Measurements from ENCODE around the gene SND1.

DNA sequence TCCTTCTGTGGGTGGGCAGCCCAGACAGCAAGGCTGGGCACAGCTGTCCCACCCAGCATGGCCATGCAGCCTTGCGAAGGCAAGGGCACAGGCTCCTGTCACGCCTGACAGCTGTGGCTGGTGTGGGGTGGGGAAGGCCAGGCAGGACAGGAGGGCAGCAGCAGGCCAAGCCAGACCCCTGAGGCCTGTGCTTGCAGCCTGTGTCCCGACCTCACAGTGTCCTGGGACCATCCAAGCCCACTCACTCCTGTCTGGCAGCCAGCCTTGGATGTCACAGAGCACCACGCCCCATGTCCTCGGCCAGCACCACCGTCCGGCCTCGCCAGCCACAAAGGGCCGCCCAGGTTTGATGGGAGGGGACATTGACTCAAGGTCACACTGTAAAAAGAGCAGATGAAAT is 464.7 kb downstream of the SND1 start:
- TF ChIP-seq, protein P1, sequence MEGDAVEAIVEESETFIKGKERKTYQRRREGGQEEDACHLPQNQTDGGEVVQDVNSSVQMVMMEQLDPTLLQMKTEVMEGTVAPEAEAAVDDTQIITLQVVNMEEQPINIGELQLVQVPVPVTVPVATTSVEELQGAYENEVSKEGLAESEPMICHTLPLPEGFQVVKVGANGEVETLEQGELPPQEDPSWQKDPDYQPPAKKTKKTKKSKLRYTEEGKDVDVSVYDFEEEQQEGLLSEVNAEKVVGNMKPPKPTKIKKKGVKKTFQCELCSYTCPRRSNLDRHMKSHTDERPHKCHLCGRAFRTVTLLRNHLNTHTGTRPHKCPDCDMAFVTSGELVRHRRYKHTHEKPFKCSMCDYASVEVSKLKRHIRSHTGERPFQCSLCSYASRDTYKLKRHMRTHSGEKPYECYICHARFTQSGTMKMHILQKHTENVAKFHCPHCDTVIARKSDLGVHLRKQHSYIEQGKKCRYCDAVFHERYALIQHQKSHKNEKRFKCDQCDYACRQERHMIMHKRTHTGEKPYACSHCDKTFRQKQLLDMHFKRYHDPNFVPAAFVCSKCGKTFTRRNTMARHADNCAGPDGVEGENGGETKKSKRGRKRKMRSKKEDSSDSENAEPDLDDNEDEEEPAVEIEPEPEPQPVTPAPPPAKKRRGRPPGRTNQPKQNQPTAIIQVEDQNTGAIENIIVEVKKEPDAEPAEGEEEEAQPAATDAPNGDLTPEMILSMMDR (conservative IDR thresholded peaks at IDR 0.05; ENCODE audit: low read depth, low read length) = no peak
- TF ChIP-seq POLR2A (IDR thresholded peaks at IDR 0.05; ENCODE audit: low read depth, low read length) (no peak), RCOR1 (IDR thresholded peaks at IDR 0.05; ENCODE audit: insufficient replicate concordance, low read length) (no peak), MXI1 (IDR thresholded peaks at IDR 0.05; ENCODE audit: borderline replicate concordance, low read depth, low read length) (no peak), RAD21 (IDR thresholded peaks at IDR 0.05; ENCODE audit: low read length) (no peak), CEBPB (IDR thresholded peaks at IDR 0.05; ENCODE audit: low read depth, low read length) (no peak), MAFK (IDR thresholded peaks at IDR 0.05; ENCODE audit: low read depth, low read length) (no peak), MAZ (IDR thresholded peaks at IDR 0.05; ENCODE audit: borderline replicate concordance, low read depth, low read length) (no peak), BHLHE40 (IDR thresholded peaks at IDR 0.05; ENCODE audit: low read depth, low read length) (no peak), CHD1 (IDR thresholded peaks at IDR 0.05; ENCODE audit: low read depth, low read length) (no peak), USF2 (IDR thresholded peaks at IDR 0.05; ENCODE audit: low read depth, low read length) (no peak), SMC3 (IDR thresholded peaks at IDR 0.05; ENCODE audit: low read depth, low read length) (no peak)
